ENCODE results near the gene PRIMA1. TPM values are rescaled to one million over a fixed set of nuclear protein-coding genes. Genes with fewer than 3 reads are reported as not detected.

Gene PRIMA1
- total RNA-seq, 2 donors from 2014 or later: 10.0 to 20.8 TPM

GRCh38 chr14:93775158-93775557, 13.1 kb downstream of the PRIMA1 start:
- Histone ChIP-seq H3K9ac (ENCODE audit: extremely low read depth, low read length, poor library complexity, severe bottlenecking) (no peak overlapping the region), H3K4me1 (ENCODE audit: control insufficient read depth, insufficient read depth, low read length) (no peaks in the 10 kb centered on the region), H3K27ac (ENCODE audit: low read depth, low read length) (no peak overlapping the region), H3K4me3 (ENCODE audit: low read length) (no peak overlapping the region), H3K36me3 (ENCODE audit: control insufficient read depth, insufficient read depth, low read length) (peaks cover 72% of the 10 kb centered on the region), H3K27me3 (ENCODE audit: control insufficient read depth, insufficient read depth, low read length, poor library complexity, severe bottlenecking) (no peaks in the 10 kb centered on the region), H3K9me3 (ENCODE audit: control insufficient read depth, low read length) (no peaks in the 10 kb centered on the region)
- Mint-ChIP-seq H3K4me1 (peaks cover 3% of the 10 kb centered on the region), H3K27ac (no peak overlapping the region), H3K27me3 (ENCODE audit: insufficient read depth) (no peaks in the 10 kb centered on the region), H3K4me3 (no peak overlapping the region), H3K9me3 (no peaks in the 10 kb centered on the region), H3K36me3 (ENCODE audit: low read depth) (peaks cover 82% of the 10 kb centered on the region)
- 98 to 100% methylated on average over 1 to 2 of the region's 2 CpGs for WGBS, 2 experiments (ENCODE audit: insufficient coverage in 1 of 2, insufficient read length in 1 of 2)
- TF ChIP-seq CTCF (conservative IDR thresholded peaks at IDR 0.05): no peak
- DNase-seq: no peak

GRCh38 chr14:93772263-93772662, 16.0 kb downstream of the PRIMA1 start:
- Histone ChIP-seq H3K4me1 (ENCODE audit: control insufficient read depth, insufficient read depth, low read length) (no peaks in the 10 kb centered on the region), H3K4me3 (ENCODE audit: low read length) (no peak overlapping the region), H3K27me3 (ENCODE audit: control insufficient read depth, insufficient read depth, low read length, poor library complexity, severe bottlenecking) (no peaks in the 10 kb centered on the region), H3K9me3 (ENCODE audit: control insufficient read depth, low read length) (no peaks in the 10 kb centered on the region), H3K9ac (ENCODE audit: extremely low read depth, low read length, poor library complexity, severe bottlenecking) (no peak overlapping the region), H3K27ac (ENCODE audit: low read depth, low read length) (no peak overlapping the region), H3K36me3 (ENCODE audit: control insufficient read depth, insufficient read depth, low read length) (peaks cover 72% of the 10 kb centered on the region)
- TF ChIP-seq CTCF (conservative IDR thresholded peaks at IDR 0.05): no peak
- no peak overlapping the region for H3K4me3 Mint-ChIP-seq
- DNase-seq: no peak
- WGBS, 2 experiments (ENCODE audit: insufficient coverage in 1 of 2, insufficient read length in 1 of 2): 90 to 95% methylated on average over 3 to 5 of the region's 5 CpGs
- H3K27me3 Mint-ChIP-seq (ENCODE audit: insufficient read depth): no peaks in the 10 kb centered on the region
- no peaks in the 10 kb centered on the region for H3K9me3 Mint-ChIP-seq
- H3K36me3 Mint-ChIP-seq (ENCODE audit: low read depth): peaks cover 73% of the 10 kb centered on the region
- peaks cover 3% of the 10 kb centered on the region for H3K4me1 Mint-ChIP-seq
- H3K27ac Mint-ChIP-seq: no peak overlapping the region

GRCh38 chr14:93765970-93766369, 22.3 kb downstream of the PRIMA1 start:
- H3K4me1 ChIP-seq (ENCODE audit: control insufficient read depth, insufficient read depth, low read length): no peaks in the 10 kb centered on the region
- 58% methylated on average over 3 of the region's 3 CpGs for WGBS, 2 experiments (ENCODE audit: insufficient coverage in 1 of 2, insufficient read length in 1 of 2)
- H3K4me1 Mint-ChIP-seq: peaks cover 1% of the 10 kb centered on the region

More at GRCh38 chr14:93765970-93766369, 22.3 kb downstream of the PRIMA1 start:
- no peak for TF ChIP-seq CTCF (conservative IDR thresholded peaks at IDR 0.05)
- Mint-ChIP-seq H3K27ac (no peak overlapping the region), H3K36me3 (ENCODE audit: low read depth) (peaks cover 39% of the 10 kb centered on the region), H3K4me3 (no peak overlapping the region), H3K27me3 (ENCODE audit: insufficient read depth) (no peaks in the 10 kb centered on the region), H3K9me3 (no peaks in the 10 kb centered on the region)
- Histone ChIP-seq H3K9ac (ENCODE audit: extremely low read depth, low read length, poor library complexity, severe bottlenecking) (no peak overlapping the region), H3K27ac (ENCODE audit: low read depth, low read length) (no peak overlapping the region), H3K4me3 (ENCODE audit: low read length) (no peak overlapping the region), H3K9me3 (ENCODE audit: control insufficient read depth, low read length) (no peaks in the 10 kb centered on the region), H3K27me3 (ENCODE audit: control insufficient read depth, insufficient read depth, low read length, poor library complexity, severe bottlenecking) (no peaks in the 10 kb centered on the region), H3K36me3 (ENCODE audit: control insufficient read depth, insufficient read depth, low read length) (peaks cover 33% of the 10 kb centered on the region)
- DNase-seq: no peak

All from endodermal cell (in vitro differentiated cells).